Fibroblast of peridontal ligament (primary cell): ENCODE measurements around the gene PRRG3.

ENCODE experiments used
- DNase-seq: peaks from one replicate; pipeline ENCODE4 v3.0.0-alpha.2; 2010; ENCODE audit errors: extremely low read depth

The PRRG3 gene

GRCh38 chrX:151708821-151709220 lies 13.6 kb downstream of the PRRG3 start:
- no peak for DNase-seq

- peak; percentile 23 for DNase-seq
These were observed 15.2 kb downstream of the PRRG3 start for GRCh38 chrX:151710457-151710856.

GRCh38 chrX:151711154-151711553 lies 15.9 kb downstream of the PRRG3 start:
- DNase-seq = no peak

GRCh38 chrX:151711787-151712186 lies 16.5 kb downstream of the PRRG3 start:
- DNase-seq = peak; percentile 3

GRCh38 chrX:151712253-151712652 lies 17.0 kb downstream of the PRRG3 start:
- DNase-seq = no peak

DNA sequence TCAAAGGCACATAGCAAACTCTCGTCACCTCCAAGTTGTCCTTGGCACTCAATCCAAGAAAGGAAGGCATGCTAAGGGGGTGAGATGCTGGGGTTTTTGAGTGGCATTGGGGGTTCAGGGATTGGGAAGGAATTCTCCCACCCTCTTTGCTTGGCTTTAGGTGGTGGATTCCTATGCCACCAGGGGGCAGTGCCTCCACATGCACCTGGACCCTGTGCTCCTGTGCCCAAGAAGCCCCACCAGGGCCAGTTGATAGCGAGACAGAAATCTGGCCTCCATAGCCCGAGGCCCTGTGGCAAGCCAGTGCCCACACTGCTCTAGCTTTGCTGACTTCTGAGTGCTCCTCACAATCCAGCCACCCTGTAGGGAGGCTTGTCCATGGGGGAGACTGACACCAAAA lies 18.6 kb downstream of the PRRG3 start:
- no peak for DNase-seq

DNA sequence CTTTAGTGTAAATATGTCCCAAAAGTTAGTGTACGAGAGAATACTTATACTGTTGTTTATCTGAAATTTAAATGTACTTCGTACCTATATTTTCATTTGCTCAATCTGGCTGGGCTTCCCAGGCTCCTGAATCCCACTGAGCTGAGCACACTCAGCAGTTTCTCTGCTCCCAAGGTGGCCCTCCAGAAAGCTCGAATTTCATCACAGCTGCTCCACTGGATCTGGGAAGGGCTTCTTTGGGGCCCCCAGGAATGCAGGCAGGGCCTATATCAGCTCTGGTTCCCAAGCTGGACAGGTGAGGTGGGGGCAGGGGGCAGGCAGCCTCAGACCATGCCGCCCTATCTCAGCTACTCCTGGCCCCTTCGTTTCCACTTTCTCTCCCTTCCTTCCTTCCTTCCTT lies 19.1 kb downstream of the PRRG3 start:
- no peak for DNase-seq

- DNase-seq = no peak
These were observed 20.5 kb downstream of the PRRG3 start, which contains the start of gene FATE1 for GRCh38 chrX:151715752-151716151. TSS of gene FATE1 (plus strand) at chrX:151716035. CDS start at chrX:151716120, 85 bp downstream.

- peak; percentile 18 for DNase-seq
These were observed 27.1 kb downstream of the PRRG3 start for GRCh38 chrX:151722241-151722846.

DNA sequence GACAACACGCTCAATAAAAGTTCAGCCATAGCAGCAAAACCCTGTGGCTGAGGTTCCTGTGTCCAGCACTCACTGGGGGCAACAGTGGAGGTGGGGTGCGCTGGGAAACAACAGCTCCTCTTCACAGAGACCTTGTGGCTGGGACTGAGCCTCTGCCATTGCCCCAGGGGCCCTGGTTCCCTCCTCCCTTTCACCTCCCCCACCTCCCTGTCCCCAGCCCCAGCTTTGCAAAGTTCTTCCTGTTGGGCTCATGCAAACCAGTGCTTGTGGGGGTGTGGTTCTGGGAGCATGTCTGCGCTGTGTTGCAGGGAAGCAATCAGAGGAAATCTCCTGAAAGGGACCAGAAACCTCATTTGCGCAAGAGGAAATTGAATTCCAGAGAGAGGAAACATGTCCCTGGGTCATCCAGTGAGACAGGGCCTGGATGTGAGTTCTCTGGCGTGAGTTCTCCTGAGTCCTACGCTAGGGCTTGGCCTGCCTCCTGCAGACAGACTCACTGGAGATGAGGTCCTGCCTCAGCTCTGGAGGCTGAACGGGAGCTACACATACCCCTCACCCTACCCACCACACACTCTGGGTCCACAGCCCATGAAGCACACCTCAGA lies 28.0 kb downstream of the PRRG3 start:
- no peak for DNase-seq

DNA sequence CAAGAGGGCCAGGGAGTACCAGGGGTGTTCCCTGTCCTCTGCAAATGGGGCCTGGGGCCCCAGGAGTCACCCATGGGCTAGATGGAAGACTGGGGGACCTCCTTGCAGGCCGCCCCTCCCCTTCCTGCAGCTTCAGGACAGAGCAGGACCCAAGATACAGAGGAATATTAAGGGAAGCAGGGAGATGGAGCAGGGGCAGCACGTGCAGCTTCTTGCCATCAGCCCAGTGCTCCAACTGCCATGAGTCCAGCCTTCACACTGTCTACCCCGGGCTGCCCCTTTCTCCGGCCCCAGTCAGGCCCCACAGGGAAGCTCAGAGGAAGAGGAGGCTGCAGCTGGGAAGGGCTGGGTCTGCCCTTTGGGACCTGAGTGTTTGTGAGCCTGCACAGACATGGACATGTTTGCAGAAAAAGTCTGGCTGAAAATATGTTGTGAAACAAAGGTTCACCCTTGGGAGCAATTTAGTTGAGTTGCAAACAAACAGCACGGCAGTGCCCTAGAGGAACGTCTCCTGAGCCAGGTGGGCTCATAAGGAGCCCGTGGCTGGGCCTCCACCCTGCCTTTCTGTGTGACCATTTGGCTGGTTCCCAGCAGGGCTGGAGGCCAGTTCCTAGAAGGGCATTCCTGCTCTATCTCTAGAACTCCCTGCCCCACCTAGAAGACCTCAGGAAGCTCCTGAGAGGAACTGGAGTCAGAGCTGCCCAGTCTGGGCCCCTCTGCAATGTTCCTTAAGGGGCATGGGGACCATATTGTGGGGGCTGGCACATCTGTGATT lies 29.5 kb downstream of the PRRG3 start:
- DNase-seq = no peak

DNA sequence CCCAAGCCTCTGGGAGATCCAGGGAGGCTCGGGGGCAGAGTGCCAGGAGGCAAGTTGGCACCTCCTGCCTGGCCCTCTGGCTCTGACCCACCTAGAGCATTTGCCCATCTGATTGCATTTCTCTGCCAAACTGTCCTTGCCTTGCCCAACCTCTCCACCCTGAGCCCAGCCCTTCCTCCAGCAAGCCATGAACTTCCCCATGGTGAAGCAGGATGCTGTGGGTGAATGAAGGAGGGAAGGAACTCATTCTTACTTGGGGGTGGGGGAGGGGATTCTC lies 30.0 kb downstream of the PRRG3 start:
- DNase-seq = no peak

DNA sequence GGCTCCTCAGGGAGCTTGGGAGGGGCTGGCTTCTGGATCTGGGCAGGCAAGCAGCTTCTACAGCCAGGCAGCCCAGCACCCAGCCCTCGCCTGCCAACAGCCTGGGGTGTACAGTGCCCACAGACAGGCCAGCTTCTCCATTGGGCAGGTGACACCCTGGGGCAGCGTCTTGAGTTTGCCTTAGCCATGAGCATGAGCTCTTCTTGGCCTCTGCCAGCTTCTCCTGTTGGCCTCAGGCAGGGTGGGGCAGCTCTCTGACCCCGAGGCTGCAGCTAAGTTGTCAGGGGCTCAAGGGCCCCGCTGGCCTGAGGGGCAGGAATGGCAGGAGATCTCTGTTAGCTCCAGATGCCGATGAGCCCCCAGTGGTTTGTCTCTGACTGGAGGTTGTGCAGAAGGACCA lies 31.5 kb downstream of the PRRG3 start:
- DNase-seq = no peak

DNA sequence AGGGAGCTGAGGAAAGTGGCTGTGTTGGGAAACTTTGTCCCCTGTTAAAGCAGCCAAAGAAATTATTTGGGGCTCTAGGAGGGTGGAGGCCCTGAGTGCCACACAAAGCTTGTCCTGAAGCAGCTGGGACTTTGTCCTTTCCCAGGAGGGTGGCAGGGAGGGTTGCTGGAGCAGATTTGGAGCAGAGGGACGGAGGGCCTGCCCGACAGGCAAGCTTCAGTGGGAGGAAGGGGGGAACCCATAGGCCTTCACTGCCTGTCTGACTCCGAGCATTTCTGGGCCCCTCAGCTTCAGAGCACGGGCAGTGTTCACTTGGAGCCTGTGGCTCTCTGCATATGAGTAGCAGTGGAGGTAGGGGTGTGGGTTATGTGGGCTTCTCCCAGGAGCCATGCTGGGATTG lies 32.1 kb downstream of the PRRG3 start:
- no peak for DNase-seq

GRCh38 chrX:151729056-151729725 lies 33.9 kb downstream of the PRRG3 start:
- no peak for DNase-seq

GRCh38 chrX:151734446-151734845 lies 39.2 kb downstream of the PRRG3 start, which contains the start of gene CNGA2:
TSS of gene CNGA2 (plus strand) at chrX:151734746. CDS start at chrX:151738484, 3,738 bp downstream.
- no peak for DNase-seq

- no peak for DNase-seq
These were observed 40.0 kb downstream of the PRRG3 start for GRCh38 chrX:151735219-151735618.

DNA sequence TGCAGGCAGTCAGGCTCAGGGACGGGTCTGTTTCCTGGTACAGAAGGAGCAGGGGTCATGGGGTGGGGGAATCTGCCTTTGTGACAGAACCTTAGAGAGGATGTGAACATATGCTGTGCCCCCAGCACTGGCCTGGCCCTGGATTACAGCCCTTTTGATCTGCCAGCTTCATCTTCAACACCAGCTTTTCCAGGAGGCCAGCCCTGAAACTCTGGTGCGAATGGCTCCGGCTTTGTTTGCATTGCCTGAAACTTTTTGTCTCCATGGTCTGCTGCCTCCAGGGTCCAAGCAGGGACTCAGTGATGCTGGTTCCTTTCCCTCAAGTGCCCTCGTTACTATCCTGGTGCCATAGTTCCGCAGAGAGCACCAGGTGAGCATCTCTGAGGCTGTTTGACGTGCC lies 41.4 kb downstream of the PRRG3 start:
- DNase-seq = no peak

- DNase-seq = no peak
These were observed 42.2 kb downstream of the PRRG3 start for GRCh38 chrX:151737494-151737893.

- DNase-seq = no peak
These were observed 43.5 kb downstream of the PRRG3 start for GRCh38 chrX:151738751-151739150.

- no peak for DNase-seq
These were observed 46.3 kb downstream of the PRRG3 start for GRCh38 chrX:151741606-151742005.

DNA sequence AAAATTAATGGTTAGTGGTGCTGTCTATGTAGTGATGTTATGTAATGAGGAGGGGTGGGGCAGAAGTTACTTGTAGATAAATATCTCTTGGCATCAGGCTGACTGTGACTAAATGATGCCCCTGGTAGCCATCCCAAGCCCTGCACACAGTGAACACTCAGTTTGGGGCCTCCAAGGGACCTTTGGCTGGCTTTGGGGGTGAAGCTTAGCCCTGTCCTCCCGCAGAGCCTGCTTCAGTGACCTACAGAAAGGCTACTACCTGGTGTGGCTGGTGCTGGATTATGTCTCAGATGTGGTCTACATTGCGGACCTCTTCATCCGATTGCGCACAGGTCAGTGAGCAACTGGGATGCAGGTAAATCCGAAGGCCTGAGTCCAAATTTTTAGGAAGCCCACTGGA lies 47.1 kb downstream of the PRRG3 start:
- no peak for DNase-seq
